ENCODE data around the gene MAP3K2.
A peak's percentile ranks its signal among the peaks of the same experiment; 100 is the strongest.

Gene MAP3K2

GRCh38 chr2:127417406-127417805 is 29.6 kb upstream of the MAP3K2 start:
- H3K4me3 ChIP-seq (ENCODE audit: low read depth, low read length), result no peak overlapping the region
- DNase-seq (ENCODE audit: low read depth, low spot score), result no peak
- ChIA-PET POLR2A (interaction anchor here (0.6 kb wide), 1 partner anchor 31 kb away, joined by 3 read pairs; no protein-coding TSS in a partner anchor), CTCF (interaction anchor here (2.1 kb wide), 1 partner anchor 62 kb away, joined by 8 read pairs; no protein-coding TSS in a partner anchor)
- TF ChIP-seq CTCF (IDR thresholded peaks at IDR 0.05; ENCODE audit: insufficient read depth, low read length, missing control alignments), result no peak

- ChIA-PET CTCF (interaction anchor here (0.9 to 2.1 kb wide), 3 partner anchors 63 to 93 kb away, joined by 3 to 8 read pairs (median 3); no protein-coding TSS in a partner anchor), POLR2A (no interaction called here)
- no peak for TF ChIP-seq CTCF (IDR thresholded peaks at IDR 0.05; ENCODE audit: insufficient read depth, low read length, missing control alignments)
- DNase-seq (ENCODE audit: low read depth, low spot score), result no peak
- H3K4me3 ChIP-seq (ENCODE audit: low read depth, low read length), result no peak overlapping the region
Measured at GRCh38 chr2:127416506-127417001, 28.8 kb upstream of the MAP3K2 start.

GRCh38 chr2:127415593-127416505 is 28.1 kb upstream of the MAP3K2 start:
- peak overlapping the region; percentile 27; the same call in 1 of the 2 replicates for H3K4me3 ChIP-seq (ENCODE audit: low read depth, low read length)

GRCh38 chr2:127414638-127415592 is 27.1 kb upstream of the MAP3K2 start:
- no peak overlapping the region for H3K4me3 ChIP-seq (ENCODE audit: low read depth, low read length)
- CTCF ChIA-PET, result interaction anchor here (0.9 to 1.7 kb wide), 9 partner anchors 8 to 91 kb away, joined by 3 to 9 read pairs (median 4); no protein-coding TSS in a partner anchor
- DNase-seq (ENCODE audit: low read depth, low spot score), result no peak
- POLR2A ChIA-PET, result no interaction called here
- TF ChIP-seq CTCF (IDR thresholded peaks at IDR 0.05; ENCODE audit: insufficient read depth, low read length, missing control alignments), result no peak

More at GRCh38 chr2:127415593-127416505, 28.1 kb upstream of the MAP3K2 start:
- CTCF ChIA-PET, result interaction anchor here (0.9 to 2.1 kb wide), 9 partner anchors 9 to 92 kb away, joined by 3 to 9 read pairs (median 3); no protein-coding TSS in a partner anchor
- no peak for DNase-seq (ENCODE audit: low read depth, low spot score)
- peak; percentile 43 for TF ChIP-seq CTCF (IDR thresholded peaks at IDR 0.05; ENCODE audit: insufficient read depth, low read length, missing control alignments)
- POLR2A ChIA-PET, result no interaction called here

GRCh38 chr2:127413782-127414637 is 26.2 kb upstream of the MAP3K2 start:
- CTCF ChIA-PET, result interaction anchor here (0.9 to 1.7 kb wide), 7 partner anchors 8 to 77 kb away, joined by 3 to 9 read pairs (median 4); no protein-coding TSS in a partner anchor

More at GRCh38 chr2:127413782-127414637, 26.2 kb upstream of the MAP3K2 start:
- H3K4me3 ChIP-seq (ENCODE audit: low read depth, low read length), result no peak overlapping the region
- TF ChIP-seq CTCF (IDR thresholded peaks at IDR 0.05; ENCODE audit: insufficient read depth, low read length, missing control alignments), result no peak
- POLR2A ChIA-PET, result interaction anchor here (0.6 kb wide), 1 partner anchor 228 kb away, joined by 3 read pairs; no protein-coding TSS in a partner anchor
- DNase-seq (ENCODE audit: low read depth, low spot score), result peak; percentile 28

All from AG04449 (cell line).